GM12878 (cell line): ENCODE measurements around the gene ARGLU1.

Experiments used
- EP300 ChIP-seq, 2 experiments: fragments of 150-350 bp in 1 of 2; IDR thresholded peaks; 2 replicates each; pipeline ENCODE4 v1.6.1; 2011 to 2012; ENCODE audit warnings: low read depth in 2 of 2, low read length in 2 of 2, borderline replicate concordance in 1 of 2, improper control_type of control experiment in 1 of 2, inconsistent platforms in 1 of 2; ENCODE audit not compliant: control insufficient read depth in 1 of 2
- POLR2AphosphoS5 ChIP-seq: IDR thresholded peaks from 2 replicates; pipeline ENCODE4 v1.6.1; 2011; ENCODE audit warnings: mild to moderate bottlenecking, low read length, inconsistent platforms
- ZNF274 ChIP-seq: IDR thresholded peaks from one replicate; pipeline ENCODE4 v1.8.0; 2011; ENCODE audit not compliant: insufficient read length, insufficient read depth

GRCh38 chr13:106573284-106573846, 5.4 kb upstream of the ARGLU1 start:
- no peak for TF ChIP-seq POLR2AphosphoS5
- TF ChIP-seq EP300 (IDR thresholded peaks at IDR 0.05; ENCODE audit: borderline replicate concordance in 1 of 2, control insufficient read depth in 1 of 2, low read depth in 2 of 2, low read length in 2 of 2), result no peak
- no peak for TF ChIP-seq ZNF274
